Activated CD8-positive, alpha-beta memory T cell treated with anti-CD3 and anti-CD28 coated beads for 1 hour (primary cell): ENCODE results near the gene CHCHD6.

ENCODE experiments used
- DNase-seq, 2 donors: peaks; one replicate each; pipeline ENCODE4 v3.0.0-alpha.2; 2020; ENCODE audit warnings: low read depth in 1 of 2; ENCODE audit errors: extremely low read depth in 1 of 2

CHCHD6 gene

DNA sequence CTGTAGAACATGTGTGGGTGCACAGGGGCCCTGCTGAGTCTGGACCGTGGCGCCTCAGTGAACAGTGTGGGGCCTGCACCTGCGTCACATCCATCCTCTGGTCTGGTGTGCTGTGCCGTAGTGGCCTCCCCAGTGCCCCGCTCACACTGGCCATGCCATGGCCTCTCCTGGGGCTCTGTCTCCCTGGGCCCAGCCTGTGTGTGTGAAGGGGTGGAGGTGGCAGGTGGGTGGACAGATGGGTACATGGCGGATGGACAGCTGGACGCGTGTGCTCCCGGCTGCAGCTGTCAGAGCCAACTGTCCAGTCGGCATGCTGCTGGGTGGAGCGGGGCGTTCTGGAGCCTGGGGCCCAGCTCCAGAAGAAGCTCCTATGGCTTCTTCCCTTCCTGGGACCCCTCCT lies 296.7 kb downstream of the CHCHD6 start:
- DNase-seq = no peak

DNA sequence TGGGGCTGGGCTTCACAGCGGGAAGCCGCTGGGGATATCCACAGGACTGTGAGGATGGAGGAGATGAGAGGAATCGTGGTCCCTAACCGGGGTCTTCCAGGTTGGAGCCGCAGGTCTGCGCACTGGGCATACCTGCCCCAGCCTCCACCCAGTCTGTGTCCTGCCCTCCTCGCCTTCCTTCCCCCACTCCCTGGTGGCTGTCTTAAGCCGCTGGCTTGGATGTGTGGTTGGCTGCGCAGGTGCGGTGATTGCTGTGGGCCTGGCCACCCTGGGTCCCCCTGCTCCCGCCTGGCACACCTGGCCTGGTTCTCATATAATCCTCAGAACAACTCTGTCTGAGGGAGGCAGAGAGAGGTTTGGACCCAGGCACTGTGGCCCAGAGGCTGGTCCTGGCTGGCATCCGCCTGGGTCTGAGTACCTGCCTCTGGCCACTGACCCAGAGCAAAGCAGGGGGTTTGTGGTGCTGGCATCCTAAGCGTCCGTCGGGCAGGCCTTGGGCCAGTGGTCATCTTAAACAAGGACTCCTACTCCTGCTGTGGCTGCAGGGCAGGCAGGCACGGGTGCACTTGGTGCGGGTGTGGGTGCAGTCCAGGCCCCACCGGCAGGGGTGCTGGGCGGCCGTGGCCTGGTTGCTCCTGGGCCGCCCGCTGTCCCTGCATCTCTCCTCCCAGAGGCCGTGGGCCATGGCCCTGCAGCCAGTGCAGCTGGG lies 297.6 kb downstream of the CHCHD6 start:
- no peak for DNase-seq

DNA sequence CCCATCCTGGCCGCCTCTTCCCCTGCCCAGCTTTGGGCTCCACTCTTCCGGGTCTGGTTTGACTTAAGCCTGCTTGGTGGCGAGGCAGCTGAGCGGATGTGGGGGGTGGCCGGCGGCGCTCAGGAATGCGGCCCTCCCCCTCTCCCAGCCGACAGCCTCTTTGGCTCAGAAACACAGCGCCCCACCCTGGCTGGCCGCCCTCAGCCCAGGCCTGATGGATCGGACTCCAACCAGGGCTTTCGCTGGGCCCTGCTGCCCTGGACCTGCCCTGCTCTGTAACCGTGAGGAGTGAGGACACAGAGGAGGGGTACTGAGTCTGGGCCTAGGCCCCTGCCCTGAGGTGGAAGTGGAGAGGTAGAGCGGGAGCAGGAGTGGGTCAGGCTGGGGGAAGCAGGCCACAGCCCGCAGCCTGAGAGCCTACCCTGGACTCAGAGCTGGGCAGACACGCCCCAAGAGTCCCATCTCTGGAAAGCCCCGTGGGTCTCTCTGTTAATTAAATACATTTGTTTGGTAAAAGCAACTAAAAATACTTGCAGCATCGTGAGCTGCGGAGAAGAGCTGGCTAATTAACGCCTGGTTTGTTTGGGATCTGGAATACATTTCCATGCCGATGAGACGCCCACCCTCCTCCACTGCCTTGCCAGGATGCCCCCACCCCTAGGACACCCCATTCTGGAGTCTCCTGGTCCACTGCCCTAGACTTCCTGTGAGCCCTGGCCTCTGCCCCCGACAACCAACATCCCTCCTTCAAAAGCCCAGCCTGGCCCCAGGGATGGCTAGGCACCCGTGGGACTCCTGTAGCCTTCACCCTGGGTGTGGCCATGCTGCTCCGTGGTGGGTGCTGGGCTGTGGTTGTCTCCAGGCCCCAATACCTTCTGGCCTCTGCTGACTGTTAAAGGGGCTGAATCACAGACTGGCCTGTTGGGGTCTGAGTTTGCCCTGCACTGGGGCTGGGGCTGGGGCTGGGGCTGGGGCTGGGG lies 298.4 kb downstream of the CHCHD6 start:
- no peak for DNase-seq

DNA sequence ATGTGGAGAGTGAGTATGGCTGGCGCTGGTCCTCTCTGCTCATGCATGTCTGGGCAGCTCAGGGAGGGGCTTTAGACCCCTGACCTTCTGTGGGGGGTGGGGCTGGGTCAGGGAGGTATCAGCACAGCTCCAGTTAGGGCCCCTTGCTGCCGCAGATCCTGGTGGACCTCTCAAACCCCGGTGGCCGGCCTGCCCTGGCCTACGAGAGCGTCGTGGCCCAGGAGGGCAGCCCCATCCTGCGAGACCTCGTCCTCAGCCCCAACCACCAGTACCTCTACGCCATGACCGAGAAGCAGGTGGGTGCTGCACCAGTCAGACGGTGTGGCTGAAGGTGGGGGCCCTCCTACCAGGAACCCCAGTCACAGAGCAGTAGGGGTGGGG lies 299.1 kb downstream of the CHCHD6 start:
- DNase-seq = no peak

DNA sequence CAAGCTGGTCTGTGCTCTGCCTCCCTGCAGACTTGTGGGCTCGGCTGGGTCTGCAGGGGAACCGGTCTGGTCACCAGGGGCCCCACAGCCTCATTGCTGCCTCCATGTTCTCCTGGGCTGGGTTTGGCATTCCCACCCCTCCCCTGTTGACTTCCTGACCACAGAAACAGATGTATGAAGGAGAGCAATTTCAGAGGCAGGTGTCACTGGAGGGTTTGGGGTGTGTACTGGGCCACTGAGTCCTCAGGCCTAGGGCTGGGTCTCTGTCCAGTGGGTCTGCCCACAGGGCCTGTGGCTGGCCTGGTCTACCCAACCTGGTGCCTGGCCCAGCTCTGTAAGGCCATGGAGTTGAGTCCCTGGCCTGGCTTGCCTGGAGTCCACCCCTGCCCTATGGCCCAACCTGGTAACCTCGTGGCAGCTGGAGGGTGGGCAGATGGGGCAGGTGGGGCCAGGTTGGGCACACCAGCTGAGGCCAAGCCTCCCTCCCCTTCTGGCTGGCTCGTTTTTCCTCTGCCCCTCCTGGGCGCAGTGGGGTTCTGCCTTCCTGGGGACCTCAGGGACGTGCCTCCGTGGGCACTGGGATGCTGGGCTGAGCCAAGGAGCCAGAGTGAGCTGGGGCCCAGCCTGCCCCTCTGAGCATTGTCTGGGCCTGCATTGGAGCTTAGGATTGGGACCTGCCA lies 299.7 kb downstream of the CHCHD6 start:
- DNase-seq = no peak

DNA sequence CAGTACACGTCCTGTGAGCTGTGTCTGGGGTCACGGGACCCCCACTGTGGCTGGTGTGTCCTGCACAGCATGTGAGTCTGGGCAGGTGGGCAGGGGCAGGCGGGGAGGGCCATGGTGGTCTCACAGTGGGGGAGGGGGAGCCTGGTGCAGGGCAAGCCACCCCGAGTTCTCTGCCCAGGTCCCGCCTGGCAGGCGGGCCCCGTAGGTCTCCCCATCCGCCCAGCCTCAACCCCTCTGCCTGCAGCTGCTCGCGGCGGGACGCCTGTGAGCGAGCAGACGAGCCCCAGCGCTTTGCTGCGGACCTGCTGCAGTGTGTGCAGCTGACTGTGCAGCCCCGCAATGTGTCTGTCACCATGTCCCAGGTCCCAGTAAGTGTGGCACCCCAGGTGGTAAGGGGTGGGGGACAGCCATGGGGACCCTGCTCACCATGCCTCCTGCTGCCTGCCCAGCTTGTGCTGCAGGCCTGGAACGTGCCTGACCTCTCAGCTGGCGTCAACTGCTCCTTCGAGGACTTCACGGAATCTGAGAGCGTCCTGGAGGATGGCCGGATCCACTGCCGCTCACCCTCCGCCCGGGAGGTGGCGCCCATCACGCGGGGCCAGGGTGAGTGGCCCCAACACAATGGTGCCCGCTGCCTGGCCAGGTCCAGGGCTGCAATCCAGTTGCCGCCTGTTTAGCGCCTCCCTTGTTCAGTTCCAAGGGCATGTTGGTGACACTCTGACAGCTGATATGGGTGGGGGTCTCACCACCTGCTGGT lies 300.8 kb downstream of the CHCHD6 start:
- no peak for DNase-seq

DNA sequence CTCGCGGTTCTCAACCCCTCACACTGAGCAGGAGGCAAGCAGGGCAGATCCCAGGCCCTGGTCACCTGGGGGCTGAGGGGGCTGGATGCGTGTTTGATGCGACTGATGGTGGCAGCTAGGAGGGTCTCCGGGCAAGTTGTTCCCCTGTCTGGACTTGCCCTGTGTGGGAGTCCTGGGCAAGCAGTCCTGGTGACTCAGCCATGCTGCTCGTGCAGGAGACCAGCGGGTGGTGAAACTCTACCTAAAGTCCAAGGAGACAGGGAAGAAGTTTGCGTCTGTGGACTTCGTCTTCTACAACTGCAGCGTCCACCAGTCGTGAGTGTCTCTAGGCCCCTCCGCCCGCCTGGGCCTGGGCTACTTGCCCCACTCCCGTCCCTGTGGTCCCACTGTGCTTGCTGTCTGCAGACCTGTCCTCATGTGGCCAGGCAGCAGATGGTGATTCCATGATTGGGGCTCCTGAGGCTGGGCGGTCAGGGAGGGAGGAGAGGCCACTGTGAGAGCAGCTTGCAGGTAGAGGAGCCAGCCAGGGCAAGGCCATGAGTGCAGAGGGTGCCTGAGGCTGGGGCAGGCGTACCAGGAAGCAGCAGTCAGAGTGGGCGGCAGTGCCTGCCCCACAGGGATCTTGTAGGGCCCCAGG lies 301.9 kb downstream of the CHCHD6 start:
- DNase-seq = no peak

DNA sequence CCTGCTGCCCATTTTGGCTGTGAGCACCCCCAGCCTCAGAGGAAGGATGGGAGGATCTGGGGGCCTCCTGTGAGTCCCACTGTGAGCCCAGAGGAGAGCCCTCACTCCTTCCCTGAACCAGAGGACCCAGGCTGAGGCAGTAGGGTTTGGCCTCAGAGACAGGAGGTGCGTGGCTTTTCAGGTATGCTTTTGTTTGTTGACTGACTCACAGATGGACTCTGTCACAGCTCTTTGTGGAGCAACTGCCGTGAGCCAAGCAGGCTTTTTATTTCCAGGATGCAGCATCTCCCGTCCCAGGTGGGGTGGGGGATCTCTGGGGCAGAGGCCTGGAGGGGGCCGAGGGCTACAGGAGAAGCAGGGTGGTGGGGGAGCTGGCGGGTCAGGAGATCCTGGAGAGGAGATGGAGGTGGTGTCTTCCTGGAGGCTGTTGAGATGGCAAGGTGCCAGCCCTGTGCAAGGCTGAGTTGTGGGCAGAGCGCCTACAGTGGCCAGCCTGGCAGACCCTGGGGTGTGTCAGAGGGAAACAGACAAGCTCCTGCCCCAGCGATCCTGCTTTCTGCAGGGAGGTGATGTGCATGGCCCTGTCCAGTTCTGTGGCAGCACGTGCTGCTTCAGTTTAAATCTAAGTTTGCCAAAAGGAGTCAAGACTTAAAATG lies 302.9 kb downstream of the CHCHD6 start:
- DNase-seq = no peak

DNA sequence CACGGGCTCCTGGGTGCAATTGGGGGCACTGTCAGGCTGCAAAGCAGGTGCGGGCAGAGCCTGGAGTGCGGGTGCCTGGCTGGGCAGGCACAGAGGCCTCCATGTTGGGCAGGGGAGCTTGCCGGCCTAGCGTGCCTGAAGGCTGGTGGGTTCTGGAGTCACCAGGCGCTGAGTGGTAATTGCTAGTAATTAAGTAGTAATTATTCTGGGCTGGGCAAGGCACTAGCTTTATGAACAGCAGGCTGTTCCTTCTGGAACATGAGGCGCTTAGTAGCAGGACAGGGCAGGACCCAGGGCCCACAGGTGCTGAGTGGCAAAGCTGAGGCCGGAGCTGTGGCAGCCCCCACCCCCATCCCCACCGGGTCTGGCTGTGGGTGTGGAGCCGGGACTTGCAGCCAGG lies 304.2 kb downstream of the CHCHD6 start:
- no peak for DNase-seq

DNA sequence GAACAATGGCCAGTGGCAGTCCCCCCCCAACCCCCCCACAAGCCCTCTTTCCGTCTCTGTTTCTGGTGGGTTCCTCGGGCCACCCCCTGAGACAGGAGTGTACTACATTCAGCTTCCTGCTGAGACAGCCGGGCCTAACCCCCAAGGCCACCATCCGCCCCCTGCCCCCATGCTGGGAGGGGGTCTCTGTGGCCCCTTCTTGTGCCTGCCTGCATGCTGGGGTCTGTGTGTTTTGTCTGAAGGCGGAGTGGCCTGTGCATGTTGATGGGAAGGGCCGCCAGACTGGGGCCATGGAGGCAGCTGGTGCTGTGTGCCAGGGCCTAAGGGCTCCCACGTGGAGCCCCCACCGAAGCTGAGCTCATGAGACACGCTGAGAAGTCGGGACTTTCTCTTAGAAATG lies 305.5 kb downstream of the CHCHD6 start:
- DNase-seq = no peak
